Large intestine (tissue), 3 donors: ENCODE data around the gene NDUFB7. TPM values are rescaled to one million over a fixed set of nuclear protein-coding genes. Genes with fewer than 3 reads are reported as not detected.
"Not testable (repeated sequence)": the region's sequence is repeated elsewhere in the genome, so short reads cannot be mapped to it uniquely, and the experiment has no call there.

Experiments
- DNase-seq, 2 donors: peaks; one replicate each; pipeline versions ENCODE4 v3.0.0 to v3.0.0-alpha.2; 2013
- H3K27ac ChIP-seq: one replicate; pipeline ENCODE4 v1.5.1; 2013; ENCODE audit warnings: low read length
- H3K27me3 ChIP-seq: 2 replicates; pipeline ENCODE4 v1.6.1; 2013; ENCODE audit warnings: low read length; ENCODE audit not compliant: control insufficient read depth, insufficient read depth
- H3K36me3 ChIP-seq: 2 replicates; pipeline ENCODE4 v1.6.1; 2013; ENCODE audit warnings: low read length; ENCODE audit not compliant: control insufficient read depth, insufficient read depth
- H3K4me1 ChIP-seq: one replicate; pipeline ENCODE4 v1.6.1; 2013; ENCODE audit warnings: low read length; ENCODE audit not compliant: control insufficient read depth, insufficient read depth
- H3K4me3 ChIP-seq: one replicate; pipeline ENCODE4 v1.5.1; 2013; ENCODE audit warnings: low read length
- H3K9me3 ChIP-seq: one replicate; pipeline ENCODE4 v1.6.1; 2013; ENCODE audit warnings: mild to moderate bottlenecking, low read depth, low read length, moderate library complexity; ENCODE audit not compliant: control insufficient read depth
- WGBS: methylation state at CpG from one replicate; pipeline ENCODE4 v1.1.5; 2013; ENCODE audit warnings: low lambda C conversion rate; ENCODE audit not compliant: insufficient coverage; 5-methylcytosine and 5-hydroxymethylcytosine counted together
- polyA plus RNA-seq: library from polyadenylated mRNA; unstranded; fragments of 120-200 nt; gene quantifications from one replicate; pipeline ENCODE4 v1.2.1, GENCODE V29; 2013

Gene NDUFB7
- polyA plus RNA-seq, 1 donor, result 140 TPM

DNA sequence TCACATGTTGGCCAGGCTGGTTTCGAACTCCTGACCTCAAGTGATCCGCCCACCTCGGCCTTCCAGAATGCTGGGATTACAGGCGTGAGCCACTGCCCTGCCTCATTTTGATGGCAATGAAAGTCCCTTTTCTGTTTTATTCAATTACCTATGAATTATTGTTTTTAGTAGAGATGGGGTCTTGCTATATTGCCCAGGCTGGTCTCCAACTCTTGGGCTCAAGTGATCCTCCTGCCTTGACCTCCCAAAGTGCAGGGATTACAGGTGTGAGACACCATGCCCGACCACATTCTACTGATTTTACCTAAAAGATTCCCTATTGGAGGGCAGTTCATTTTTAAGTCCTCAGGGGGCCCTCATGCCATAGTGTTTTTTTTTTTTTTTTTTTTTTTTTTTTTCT is 29.9 kb downstream of the NDUFB7 start:
- DNase-seq, H3K4me1 ChIP-seq, H3K9me3 ChIP-seq, H3K27me3 ChIP-seq, H3K27ac ChIP-seq, H3K4me3 ChIP-seq: not testable (repeated sequence)
- H3K36me3 ChIP-seq, result peaks cover 13% of the 10 kb centered on the region
- no CpG with 5 or more reads among the region's 5 CpGs for WGBS

GRCh38 chr19:14540741-14541525 is 30.9 kb downstream of the NDUFB7 start:
- Histone ChIP-seq H3K4me3 (no peak overlapping the region), H3K27me3 (no peaks in the 10 kb centered on the region), H3K36me3 (peaks cover 13% of the 10 kb centered on the region), H3K4me1 (peaks cover 12% of the 10 kb centered on the region), H3K27ac (no peak overlapping the region), H3K9me3 (no peaks in the 10 kb centered on the region)
- no CpG with 5 or more reads among the region's 19 CpGs for WGBS
- no peak for DNase-seq

DNA sequence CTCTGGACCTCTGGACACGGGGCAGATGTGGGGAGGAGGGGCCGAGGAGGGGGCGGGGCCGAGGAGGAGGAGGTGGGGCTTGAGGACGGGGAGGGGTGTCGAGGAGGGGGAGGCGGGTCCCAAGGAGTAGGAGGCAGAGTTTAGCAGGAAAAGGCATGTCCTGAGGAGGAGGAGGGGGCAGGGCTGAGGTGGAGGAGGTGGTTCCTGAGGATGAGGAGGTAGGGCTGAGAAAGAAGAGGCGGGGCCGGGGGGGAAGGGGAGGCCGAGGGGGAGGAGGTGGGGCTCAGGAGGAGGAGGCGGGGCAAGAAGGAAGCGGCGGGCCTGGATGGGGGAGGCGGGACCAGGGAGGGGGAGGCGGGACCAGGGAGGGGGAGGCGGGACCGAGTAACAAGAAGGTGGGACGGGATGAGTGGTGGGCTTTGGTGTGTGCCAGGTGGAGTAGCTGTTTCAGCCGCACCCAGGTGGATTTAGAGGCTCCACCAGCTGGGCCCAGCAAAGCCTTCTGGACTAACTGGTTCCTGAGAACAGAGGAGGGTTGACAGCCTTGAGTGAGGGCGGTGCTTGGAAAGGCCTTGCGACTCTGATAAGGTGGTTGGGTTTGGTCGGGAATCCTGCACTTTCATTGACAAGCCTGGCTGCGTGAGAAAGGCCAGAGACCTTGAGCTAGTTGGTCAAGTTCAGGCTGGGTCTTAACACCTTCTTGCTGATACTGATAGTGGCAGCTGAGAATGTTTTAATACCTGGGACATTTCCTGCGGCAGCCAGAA is 34.8 kb downstream of the NDUFB7 start:
- Histone ChIP-seq H3K27me3 (no peaks in the 10 kb centered on the region), H3K27ac (peak overlapping the region; percentile 80), H3K4me1 (peaks cover 15% of the 10 kb centered on the region), H3K9me3 (no peaks in the 10 kb centered on the region), H3K4me3 (peak overlapping the region; percentile 36), H3K36me3 (peaks cover 10% of the 10 kb centered on the region)
- DNase-seq, result peak; percentile 86 to 94
- 29% methylated on average over 1 of the region's 24 CpGs for WGBS

DNA sequence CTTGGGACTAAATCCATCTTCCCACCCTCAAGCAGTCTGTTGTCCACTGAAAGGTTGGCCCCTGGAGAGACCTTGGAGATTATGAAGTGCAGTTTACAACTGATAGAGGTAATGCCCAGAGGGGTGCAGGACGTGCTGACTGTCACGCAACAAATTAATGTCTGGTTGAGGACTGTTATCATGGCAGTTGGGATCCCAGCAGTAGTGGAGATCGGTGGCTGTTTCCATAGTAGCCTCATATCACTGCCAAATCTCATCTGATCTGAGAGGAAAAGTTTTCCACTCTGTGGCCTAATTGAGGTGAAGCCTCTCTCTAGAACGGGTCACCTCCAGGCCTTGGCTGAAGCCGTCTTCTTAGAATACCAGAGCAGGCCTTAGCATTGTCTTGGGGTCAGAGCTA is 38.4 kb downstream of the NDUFB7 start:
- WGBS, result no CpG with 5 or more reads among the region's 5 CpGs
- Histone ChIP-seq H3K27me3 (no peaks in the 10 kb centered on the region), H3K36me3 (peaks cover 4% of the 10 kb centered on the region), H3K9me3 (no peaks in the 10 kb centered on the region), H3K4me3 (no peak overlapping the region), H3K27ac (no peak overlapping the region), H3K4me1 (peaks cover 23% of the 10 kb centered on the region)
- DNase-seq, result no peak

- 83% methylated on average over 2 of the region's 3 CpGs for WGBS
- peak overlapping the region; percentile 98 for H3K27ac ChIP-seq
- peaks cover 4% of the 10 kb centered on the region for H3K36me3 ChIP-seq
- H3K9me3 ChIP-seq, result no peaks in the 10 kb centered on the region
- H3K4me3 ChIP-seq, result peak overlapping the region; percentile 61
- DNase-seq, result no peak
- H3K27me3 ChIP-seq, result no peaks in the 10 kb centered on the region
- peaks cover 9% of the 10 kb centered on the region for H3K4me1 ChIP-seq
Measured at GRCh38 chr19:14530506-14530905, 41.4 kb downstream of the NDUFB7 start.

DNA sequence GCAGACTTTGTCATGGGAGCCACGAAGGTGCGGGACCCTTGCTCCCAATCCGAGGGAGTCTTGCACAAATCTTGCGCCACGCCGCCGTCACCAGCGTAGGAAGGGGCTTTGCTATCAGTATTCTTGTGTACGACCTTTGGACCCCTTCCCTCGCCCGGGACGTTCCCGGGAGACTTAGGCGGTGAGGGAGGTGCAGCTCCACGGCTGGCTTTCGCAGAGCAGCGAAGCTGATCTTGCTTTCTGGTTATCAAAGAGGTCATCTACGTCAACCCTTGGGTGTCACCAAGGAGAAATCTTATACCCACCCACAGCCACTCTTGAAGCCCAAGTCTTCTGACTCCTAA is 41.9 kb downstream of the NDUFB7 start:
- H3K4me1 ChIP-seq, result peaks cover 9% of the 10 kb centered on the region
- WGBS, result no CpG with 5 or more reads among the region's 18 CpGs
- H3K27me3 ChIP-seq, result no peaks in the 10 kb centered on the region
- peak overlapping the region; percentile 61 for H3K4me3 ChIP-seq
- peak; percentile 93 to 97 for DNase-seq
- H3K9me3 ChIP-seq, result no peaks in the 10 kb centered on the region
- peaks cover 4% of the 10 kb centered on the region for H3K36me3 ChIP-seq
- peak overlapping the region; percentile 98 for H3K27ac ChIP-seq

- WGBS, result no CpG with 5 or more reads among the region's 59 CpGs
- peak within 1 kb of the TSS; percentile 98 for H3K27ac ChIP-seq
- no peaks in the 10 kb centered on the region for H3K36me3 ChIP-seq
- H3K9me3 ChIP-seq, result no peaks in the 10 kb centered on the region
- H3K4me3 ChIP-seq, result peak within 1 kb of the TSS; percentile 66
- peaks cover 9% of the 10 kb centered on the region for H3K4me1 ChIP-seq
- peak; percentile 100 for DNase-seq
- no peaks in the 10 kb centered on the region for H3K27me3 ChIP-seq
Measured at GRCh38 chr19:14529254-14530004, 42.4 kb downstream of the NDUFB7 start, which contains the start of gene TECR. TECR (plus strand) TSS chr19:14529594; CDS start chr19:14529697, 103 bp downstream.

- Histone ChIP-seq H3K4me3 (peak overlapping the region; percentile 66), H3K9me3 (no peaks in the 10 kb centered on the region), H3K4me1 (peaks cover 9% of the 10 kb centered on the region), H3K27ac (peak overlapping the region; percentile 8), H3K36me3 (no peaks in the 10 kb centered on the region), H3K27me3 (no peaks in the 10 kb centered on the region)
- no CpG with 5 or more reads among the region's 39 CpGs for WGBS
- no peak for DNase-seq
Measured at GRCh38 chr19:14528419-14529253, 43.2 kb downstream of the NDUFB7 start.

DNA sequence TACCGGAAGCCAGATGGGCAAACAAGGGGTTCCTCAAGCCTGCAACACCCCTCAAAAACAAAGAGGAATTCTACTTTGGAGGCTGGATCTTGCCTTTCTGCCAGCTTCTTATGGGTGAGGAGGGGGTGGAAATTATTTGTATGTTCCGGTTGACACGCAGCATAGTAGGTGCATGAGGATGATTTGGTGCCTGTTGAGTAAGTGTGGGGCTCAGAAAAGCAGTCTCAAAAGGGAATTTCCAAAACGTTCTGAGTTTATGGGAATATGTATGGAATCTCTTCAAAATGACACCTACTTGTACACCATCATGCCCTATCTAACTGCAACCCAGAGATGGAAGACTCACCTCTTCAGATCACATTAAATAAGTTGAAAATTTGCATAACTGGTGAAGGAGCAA is 45.4 kb downstream of the NDUFB7 start:
- Histone ChIP-seq H3K36me3 (no peaks in the 10 kb centered on the region), H3K27ac (no peak overlapping the region), H3K9me3 (no peaks in the 10 kb centered on the region), H3K4me1 (peaks cover 7% of the 10 kb centered on the region), H3K27me3 (no peaks in the 10 kb centered on the region), H3K4me3 (no peak overlapping the region)
- WGBS, result no CpG with 5 or more reads among the region's 4 CpGs
- no peak for DNase-seq
